Immature natural killer cell (primary cell): ENCODE data around the gene GDNF. TPM values are rescaled to one million over a fixed set of nuclear protein-coding genes. Genes with fewer than 3 reads are reported as not detected.

Experiments
- DNase-seq, 3 donors: peaks; one replicate each; pipeline ENCODE4 v3.0.0; 2022; ENCODE audit warnings: mixed read lengths in 1 of 3
- H3K27ac Mint-ChIP-seq, 6 donors: one replicate each; pipeline ENCODE4 v1.8.0; 2020; ENCODE audit warnings: mixed read lengths in 6 of 6, mild to moderate bottlenecking in 5 of 6, inconsistent platforms in 4 of 6, moderate library complexity in 3 of 6
- H3K27me3 Mint-ChIP-seq, 3 donors: one replicate each; pipeline ENCODE4 v1.8.0; 2020 to 2021; ENCODE audit warnings: low read depth in 3 of 3, mild to moderate bottlenecking in 3 of 3, mixed read lengths in 3 of 3, moderate library complexity in 3 of 3, inconsistent platforms in 1 of 3
- H3K36me3 Mint-ChIP-seq, 3 donors: one replicate each; pipeline ENCODE4 v1.8.0; 2020; ENCODE audit warnings: mixed read lengths in 3 of 3, inconsistent platforms in 2 of 3, mild to moderate bottlenecking in 2 of 3
- H3K4me1 Mint-ChIP-seq, 2 donors: one replicate each; pipeline ENCODE4 v1.8.0; 2020; ENCODE audit warnings: inconsistent platforms in 2 of 2, mild to moderate bottlenecking in 2 of 2, mixed read lengths in 2 of 2, moderate library complexity in 1 of 2
- H3K4me3 Mint-ChIP-seq, 5 donors: one replicate each; pipeline ENCODE4 v1.8.0; 2020; ENCODE audit warnings: mild to moderate bottlenecking in 5 of 5, mixed read lengths in 5 of 5, inconsistent platforms in 3 of 5, moderate library complexity in 3 of 5
- H3K9me3 Mint-ChIP-seq, 6 donors: one replicate each; pipeline ENCODE4 v1.8.0; 2020; ENCODE audit warnings: mild to moderate bottlenecking in 6 of 6, mixed read lengths in 6 of 6, inconsistent platforms in 4 of 6, moderate library complexity in 3 of 6
- polyA plus RNA-seq, 3 donors: library from polyadenylated mRNA; unstranded; fragments of 300-500 nt; fragmentation: Illumina TruSeq; gene quantifications; one replicate each; pipeline ENCODE4 v1.2.3, GENCODE V29; 2021

The GDNF gene
- polyA plus RNA-seq, 3 donors from 2014 or later = not detected

DNA sequence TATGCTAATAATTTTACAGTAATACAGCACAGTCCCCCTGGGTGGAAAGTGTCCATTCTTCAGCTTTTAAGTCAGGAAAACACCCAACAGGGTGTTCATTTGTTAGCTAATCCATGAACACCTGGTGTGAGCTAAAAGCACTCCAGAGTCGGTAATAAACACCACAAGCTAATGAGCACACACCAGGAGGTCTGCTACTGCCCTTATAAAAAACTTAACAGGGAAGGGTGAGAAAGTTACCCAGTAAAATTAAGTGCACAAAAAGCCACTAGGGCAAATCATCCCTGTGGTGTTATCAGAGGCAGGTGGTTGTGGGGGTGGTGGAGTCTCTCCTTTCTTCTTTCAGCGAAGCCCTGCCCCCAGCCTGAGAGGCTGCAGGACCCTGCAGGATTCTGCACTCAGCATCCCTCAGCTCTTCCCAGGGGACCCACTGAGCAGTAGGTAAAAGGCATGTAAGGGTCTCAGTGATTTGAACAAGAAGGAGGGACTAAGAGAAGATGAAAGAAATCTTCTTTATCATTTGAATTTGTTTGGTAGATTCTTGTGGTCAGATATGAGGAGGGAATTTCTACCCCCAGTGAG lies 14.4 kb downstream of the GDNF start:
- DNase-seq = no peak
- Mint-ChIP-seq H3K4me3 (no peak overlapping the region), H3K27me3 (peaks cover 2 to 9% (median 3%) of the 10 kb centered on the region in 3 donors), H3K27ac (no peak overlapping the region), H3K9me3 (no peaks in the 10 kb centered on the region), H3K4me1 (no peaks in the 10 kb centered on the region), H3K36me3 (no peaks in the 10 kb centered on the region)

DNA sequence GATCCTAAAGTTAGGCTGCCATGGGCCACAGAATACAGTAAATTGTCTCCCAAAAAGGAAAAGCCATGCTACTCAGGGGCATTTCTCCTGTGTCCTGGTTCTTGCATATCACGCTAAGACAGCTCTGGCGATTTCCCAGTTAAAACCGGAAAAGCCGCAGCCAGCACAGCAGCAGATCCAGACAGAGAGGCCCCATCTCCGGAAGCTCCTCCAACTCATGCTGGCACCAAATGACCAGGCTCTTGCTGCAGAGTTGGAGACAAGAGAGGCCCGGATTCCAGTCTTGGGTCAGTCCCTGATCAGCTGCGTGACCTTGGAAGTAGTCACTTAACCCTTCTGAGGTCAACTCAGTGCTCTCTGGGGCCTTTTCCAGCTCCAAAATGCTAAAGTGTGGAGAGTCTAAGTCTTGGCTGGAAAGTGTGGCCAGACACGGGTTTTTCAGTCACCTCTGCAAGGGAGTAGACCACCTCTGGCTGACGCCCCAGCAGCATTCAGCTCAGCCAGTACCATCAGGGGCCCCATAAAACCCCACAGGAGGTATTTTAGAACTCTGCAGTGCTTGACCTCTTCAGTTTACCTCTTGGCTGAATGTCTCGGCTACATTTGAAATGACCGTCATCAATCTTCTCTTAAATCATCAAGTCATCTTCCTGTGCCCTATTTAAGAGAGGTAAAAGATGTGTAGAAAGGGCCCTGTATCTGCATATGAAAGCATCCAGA lies 16.2 kb downstream of the GDNF start:
- no peak overlapping the region for H3K4me3 Mint-ChIP-seq
- peaks cover 0 to 8% (median 3%) of the 10 kb centered on the region in 3 donors for H3K27me3 Mint-ChIP-seq
- no peaks in the 10 kb centered on the region for H3K36me3 Mint-ChIP-seq
- H3K27ac Mint-ChIP-seq = no peak overlapping the region
- DNase-seq = no peak
- no peaks in the 10 kb centered on the region for H3K4me1 Mint-ChIP-seq
- H3K9me3 Mint-ChIP-seq = no peaks in the 10 kb centered on the region

DNA sequence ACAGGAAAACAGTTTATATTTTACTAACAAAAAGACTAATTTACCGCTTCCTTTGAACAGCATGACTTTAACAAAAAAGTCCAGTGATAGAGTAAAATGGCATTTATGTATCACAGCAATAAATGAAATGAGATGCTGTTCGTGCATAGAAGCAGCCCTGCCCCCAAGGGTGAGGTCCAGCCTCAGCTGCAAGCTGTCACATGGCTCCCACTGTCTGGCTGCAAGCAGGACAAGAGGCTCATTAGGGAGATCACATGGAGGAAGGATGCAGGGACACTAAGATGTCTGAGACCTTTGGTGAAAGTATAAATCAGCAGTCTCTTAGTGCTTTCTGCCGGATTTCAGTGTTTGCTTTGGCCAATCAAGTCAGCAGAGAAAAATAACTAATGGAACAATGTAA lies 23.0 kb downstream of the GDNF start:
- no peak overlapping the region for H3K27ac Mint-ChIP-seq

DNA sequence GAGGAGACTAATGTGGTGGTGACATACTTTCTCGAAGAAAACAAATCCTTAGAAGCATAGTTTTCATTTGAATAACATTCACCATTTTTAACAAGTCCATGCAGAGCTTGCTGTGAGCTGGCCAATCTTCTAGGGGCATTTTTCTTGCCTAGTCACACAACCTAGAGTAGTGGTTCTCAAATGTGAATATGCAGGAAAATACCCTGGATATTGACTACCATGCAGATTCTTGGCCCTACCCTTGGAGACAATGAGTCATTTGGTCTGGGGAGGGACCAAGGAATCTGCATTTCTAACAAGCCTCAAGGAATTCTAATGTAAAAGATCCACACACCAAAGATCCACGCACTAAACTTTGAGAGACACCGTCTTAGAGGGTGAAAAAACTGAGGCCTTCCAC lies 23.5 kb downstream of the GDNF start:
- Mint-ChIP-seq H3K9me3 (no peaks in the 10 kb centered on the region), H3K4me1 (no peaks in the 10 kb centered on the region), H3K27ac (no peak overlapping the region), H3K4me3 (no peak overlapping the region), H3K27me3 (peaks cover 2 to 3% (median 2%) of the 10 kb centered on the region in 3 donors), H3K36me3 (no peaks in the 10 kb centered on the region)
- DNase-seq = no peak

More for the DNA sequence above, 23.0 kb downstream of the GDNF start:
- Mint-ChIP-seq H3K4me3 (no peak overlapping the region), H3K4me1 (no peaks in the 10 kb centered on the region), H3K27me3 (peaks cover 2 to 3% (median 2%) of the 10 kb centered on the region in 3 donors), H3K36me3 (no peaks in the 10 kb centered on the region), H3K9me3 (no peaks in the 10 kb centered on the region)
- no peak for DNase-seq

DNA sequence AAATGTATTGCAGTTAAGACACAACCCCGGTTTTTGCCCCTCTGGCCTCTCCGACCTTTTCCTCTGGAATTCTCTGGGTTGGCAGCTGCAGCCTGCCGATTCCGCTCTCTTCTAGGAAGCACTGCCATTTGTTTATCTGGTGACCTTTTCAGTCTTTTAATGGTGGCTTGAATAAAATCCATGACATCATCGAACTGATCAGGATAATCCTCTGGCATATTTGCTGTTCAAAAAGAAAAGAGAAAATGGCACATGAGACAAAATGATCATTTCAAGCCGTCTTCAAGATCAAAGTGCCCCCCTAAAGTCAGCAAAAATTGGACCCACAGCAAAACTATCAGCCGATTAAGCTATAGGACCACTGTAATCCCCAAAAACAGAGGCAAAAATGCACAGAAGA lies 23.9 kb downstream of the GDNF start:
- H3K27ac Mint-ChIP-seq = no peak overlapping the region

DNA sequence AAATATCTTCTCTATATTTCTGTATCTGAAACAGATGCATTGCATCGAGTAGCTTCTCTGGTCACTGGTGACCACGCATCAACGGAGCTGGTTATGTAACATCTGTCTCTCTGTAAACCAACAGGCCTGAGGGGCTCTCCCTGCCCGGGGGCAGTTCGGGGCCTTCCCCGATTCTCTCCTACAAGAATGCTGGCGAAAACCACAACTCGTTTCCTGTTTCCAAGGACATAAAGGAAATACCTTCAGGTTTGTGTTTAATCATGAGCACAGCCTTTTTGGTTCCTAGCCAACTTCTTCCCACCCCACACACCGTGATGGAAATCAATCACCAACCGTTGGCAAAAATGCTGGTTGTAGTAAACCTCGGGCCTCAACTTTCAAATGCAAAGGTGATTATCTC lies 25.1 kb downstream of the GDNF start:
- no peaks in the 10 kb centered on the region for H3K9me3 Mint-ChIP-seq
- H3K27ac Mint-ChIP-seq = no peak overlapping the region

More for the DNA sequence above, 23.9 kb downstream of the GDNF start:
- Mint-ChIP-seq H3K4me1 (no peaks in the 10 kb centered on the region), H3K36me3 (no peaks in the 10 kb centered on the region), H3K4me3 (no peak overlapping the region), H3K27me3 (peaks cover 2 to 3% (median 2%) of the 10 kb centered on the region in 3 donors), H3K9me3 (no peaks in the 10 kb centered on the region)
- no peak for DNase-seq

DNA sequence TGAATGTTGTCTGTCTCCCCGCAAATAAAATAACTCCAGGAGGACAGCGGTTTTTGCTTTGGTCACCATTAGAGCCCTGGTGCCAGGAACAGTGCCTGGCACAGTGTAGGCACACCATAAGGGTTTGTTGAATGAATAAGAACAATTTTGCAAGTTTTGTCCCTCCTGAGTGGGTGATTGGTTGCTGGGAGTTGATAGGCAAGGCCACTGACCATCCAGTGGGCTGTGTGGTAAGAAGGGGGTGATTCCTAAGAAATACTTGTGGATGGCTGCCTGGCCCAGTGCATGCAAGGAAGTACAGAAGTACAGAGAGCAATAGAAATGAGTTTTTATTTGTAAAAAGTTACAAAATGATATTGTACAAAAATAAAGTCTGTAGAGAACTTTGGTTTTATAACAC lies 27.5 kb downstream of the GDNF start:
- Mint-ChIP-seq H3K4me1 (no peaks in the 10 kb centered on the region), H3K27ac (no peak overlapping the region), H3K36me3 (no peaks in the 10 kb centered on the region), H3K9me3 (no peaks in the 10 kb centered on the region), H3K27me3 (peaks cover 0 to 4% (median 3%) of the 10 kb centered on the region in 3 donors), H3K4me3 (no peak overlapping the region)
- DNase-seq = no peak

More for the DNA sequence above, 25.1 kb downstream of the GDNF start:
- no peak for DNase-seq
- Mint-ChIP-seq H3K36me3 (no peaks in the 10 kb centered on the region), H3K4me1 (no peaks in the 10 kb centered on the region), H3K27me3 (peaks cover 2 to 4% (median 3%) of the 10 kb centered on the region in 3 donors), H3K4me3 (no peak overlapping the region)

DNA sequence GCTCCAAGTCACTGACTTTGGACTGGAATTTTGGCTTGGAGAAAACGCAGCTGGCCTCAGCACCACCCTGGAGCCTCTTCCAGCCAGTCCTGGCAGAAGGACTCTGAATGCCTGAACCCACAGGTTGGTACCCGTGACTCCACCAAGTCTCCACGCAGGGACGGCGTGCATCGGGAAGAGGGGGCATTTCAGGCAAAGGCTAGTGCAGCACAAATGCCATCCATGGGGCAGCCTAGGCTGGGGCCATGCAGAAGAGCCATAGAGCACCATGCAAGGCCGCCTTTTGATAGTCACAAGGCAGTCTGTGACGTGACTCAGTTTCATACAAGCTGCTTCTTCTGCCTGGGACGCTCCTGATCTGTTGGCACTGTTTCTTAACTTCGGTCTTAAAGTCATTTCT lies 28.0 kb downstream of the GDNF start:
- Mint-ChIP-seq H3K9me3 (no peaks in the 10 kb centered on the region), H3K4me3 (no peak overlapping the region), H3K4me1 (no peaks in the 10 kb centered on the region), H3K27ac (no peak overlapping the region), H3K27me3 (peaks cover 0 to 4% (median 3%) of the 10 kb centered on the region in 3 donors), H3K36me3 (no peaks in the 10 kb centered on the region)
- no peak for DNase-seq

DNA sequence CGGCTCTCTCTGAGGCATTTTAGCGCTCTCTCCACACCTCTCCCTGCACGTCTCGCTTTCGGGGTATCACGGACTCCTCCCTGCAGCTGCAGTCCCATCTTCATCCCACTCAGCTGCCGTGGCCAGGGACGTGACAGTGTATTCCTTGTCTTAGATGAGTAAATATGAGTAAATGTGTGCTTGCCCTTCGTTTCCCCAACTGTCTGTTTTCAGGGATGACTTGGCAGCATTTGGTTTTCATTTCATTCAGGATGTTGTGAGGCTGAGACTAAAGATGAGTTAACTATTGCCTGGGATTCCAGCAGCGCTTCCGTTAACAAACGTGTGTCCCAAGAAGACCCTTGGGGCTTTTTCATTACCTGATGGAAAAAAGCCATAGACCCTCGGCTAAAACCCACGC lies 29.5 kb downstream of the GDNF start:
- Mint-ChIP-seq H3K4me3 (no peak overlapping the region), H3K27me3 (peaks cover 0 to 3% (median 2%) of the 10 kb centered on the region in 3 donors), H3K4me1 (no peaks in the 10 kb centered on the region), H3K36me3 (no peaks in the 10 kb centered on the region), H3K27ac (no peak overlapping the region), H3K9me3 (peaks cover 0 to 2% (median 0%) of the 10 kb centered on the region in 6 donors)
- no peak for DNase-seq

DNA sequence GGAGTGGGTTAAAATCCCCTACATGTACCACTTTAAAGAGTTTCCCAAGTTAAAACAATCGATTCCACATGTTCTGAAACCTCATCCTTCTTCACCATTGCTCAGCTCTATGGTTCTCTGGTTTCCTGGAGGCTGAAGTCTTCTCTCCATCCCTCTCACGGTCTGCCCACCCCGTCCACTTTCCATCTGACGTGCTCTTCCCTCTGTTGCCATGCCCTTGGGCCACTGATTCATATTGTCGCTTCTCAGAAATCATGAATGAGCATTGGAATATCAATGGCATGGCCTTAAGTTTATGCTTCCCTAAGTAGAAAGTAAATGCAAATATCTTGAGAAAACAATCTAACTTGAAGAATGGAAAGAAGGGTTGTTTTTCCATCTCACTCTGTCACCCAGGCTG lies 30.9 kb downstream of the GDNF start:
- H3K4me3 Mint-ChIP-seq = no peak overlapping the region
- H3K4me1 Mint-ChIP-seq = no peaks in the 10 kb centered on the region
- peaks cover 0 to 5% (median 0%) of the 10 kb centered on the region in 6 donors for H3K9me3 Mint-ChIP-seq
- H3K27me3 Mint-ChIP-seq = peaks cover 0 to 2% (median 0%) of the 10 kb centered on the region in 3 donors
- H3K27ac Mint-ChIP-seq = no peak overlapping the region
- DNase-seq = no peak
- H3K36me3 Mint-ChIP-seq = no peaks in the 10 kb centered on the region

DNA sequence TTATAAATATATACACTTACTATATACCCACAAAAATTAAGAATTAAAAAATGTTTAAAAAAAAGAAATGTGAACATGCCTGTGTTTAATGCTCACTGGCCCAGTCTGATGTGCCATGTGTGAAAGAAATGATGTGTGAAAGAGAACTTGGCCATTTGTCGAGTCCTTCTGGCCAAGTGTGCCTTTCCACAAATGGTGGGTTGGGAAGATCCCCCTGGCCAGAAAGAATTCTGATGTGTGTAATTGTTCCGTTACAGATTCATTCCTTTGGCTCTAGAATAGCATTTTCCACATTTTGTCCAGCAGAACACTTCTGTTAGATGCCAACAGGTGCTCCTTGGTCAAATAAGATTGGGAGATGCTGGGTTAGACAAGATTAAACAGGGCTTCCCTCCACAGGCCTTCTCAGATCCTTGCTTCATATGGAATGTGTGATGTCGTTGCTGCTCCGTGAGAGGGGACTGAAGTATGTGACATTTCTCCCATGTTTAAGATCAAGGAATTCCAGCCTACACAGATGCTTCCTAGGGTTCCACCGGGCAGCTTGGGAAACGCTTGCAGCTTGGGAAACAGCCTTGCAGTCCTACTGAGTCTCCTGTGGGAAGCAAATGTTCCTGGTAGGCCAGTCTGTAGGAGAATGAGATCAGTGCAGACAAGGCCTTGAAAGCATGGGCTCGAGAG lies 32.1 kb downstream of the GDNF start:
- H3K4me3 Mint-ChIP-seq = no peak overlapping the region
- H3K4me1 Mint-ChIP-seq = no peaks in the 10 kb centered on the region
- H3K27me3 Mint-ChIP-seq = peaks cover 0 to 2% (median 2%) of the 10 kb centered on the region in 3 donors
- no peak for DNase-seq
- H3K9me3 Mint-ChIP-seq = peaks cover 0 to 5% (median 0%) of the 10 kb centered on the region in 6 donors
- no peak overlapping the region for H3K27ac Mint-ChIP-seq
- H3K36me3 Mint-ChIP-seq = no peaks in the 10 kb centered on the region

DNA sequence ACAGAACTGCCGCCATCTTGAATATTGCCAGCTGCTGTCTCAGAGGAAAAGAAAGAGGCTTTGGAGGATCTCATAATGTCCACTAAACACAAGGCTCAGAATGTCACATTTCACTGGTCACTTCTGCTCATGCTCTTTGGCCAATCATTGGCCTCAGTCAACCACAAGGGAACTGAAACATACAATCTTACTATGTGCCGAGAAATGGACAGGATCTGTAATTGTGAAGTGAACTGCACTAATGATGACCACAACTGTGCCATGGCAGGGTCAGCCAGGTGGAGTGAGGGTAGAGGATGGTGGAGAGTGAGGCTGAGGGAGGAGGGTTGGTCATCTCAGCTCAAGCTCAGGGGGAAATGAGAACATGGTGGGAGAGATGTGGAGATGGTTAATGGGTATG lies 32.8 kb downstream of the GDNF start:
- Mint-ChIP-seq H3K27ac (no peak overlapping the region), H3K4me1 (no peaks in the 10 kb centered on the region), H3K36me3 (no peaks in the 10 kb centered on the region), H3K27me3 (peaks cover 1 to 6% (median 2%) of the 10 kb centered on the region in 3 donors), H3K9me3 (peaks cover 0 to 5% (median 0%) of the 10 kb centered on the region in 6 donors), H3K4me3 (no peak overlapping the region)
- no peak for DNase-seq

DNA sequence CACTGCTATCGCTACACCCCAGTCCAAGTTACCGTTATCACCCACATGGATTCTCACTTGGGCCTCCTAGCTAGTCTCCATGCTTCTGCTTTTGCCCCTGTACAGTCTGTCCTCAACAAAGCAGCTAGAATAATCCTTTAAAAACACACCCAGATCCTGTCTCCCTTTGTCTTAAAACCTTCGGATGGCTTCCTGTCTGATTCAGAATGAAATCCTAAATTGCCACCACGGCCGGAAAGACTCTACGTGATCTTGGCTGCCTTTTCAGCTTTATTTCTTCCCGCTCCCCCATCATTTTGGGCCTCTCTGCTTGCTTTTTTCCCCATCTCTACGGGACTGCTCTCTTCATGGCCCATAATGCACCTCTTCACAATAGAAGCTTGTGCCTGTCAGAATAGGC lies 33.4 kb downstream of the GDNF start:
- no peaks in the 10 kb centered on the region for H3K4me1 Mint-ChIP-seq
- no peak overlapping the region for H3K4me3 Mint-ChIP-seq
- H3K9me3 Mint-ChIP-seq = peaks cover 0 to 5% (median 0%) of the 10 kb centered on the region in 6 donors

DNA sequence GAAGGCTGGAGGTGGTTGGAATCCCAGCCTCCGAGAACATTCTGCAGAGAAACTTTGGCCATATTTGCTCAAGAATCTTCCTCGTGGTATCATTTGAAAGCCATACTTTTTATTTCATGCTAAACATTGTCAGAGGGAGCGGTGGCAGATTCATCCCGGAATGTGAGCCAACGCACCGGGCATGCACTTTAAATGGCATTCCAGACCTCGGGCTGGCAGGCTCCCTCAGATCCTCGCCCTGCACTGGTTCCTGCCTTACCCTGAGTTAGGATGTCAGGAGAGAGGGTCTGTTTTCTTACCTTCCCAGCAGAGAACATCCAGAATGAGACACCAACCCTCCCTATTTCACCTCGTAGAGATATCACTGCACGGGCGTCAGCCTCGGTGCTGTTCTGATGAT lies 33.8 kb downstream of the GDNF start:
- H3K36me3 Mint-ChIP-seq = no peaks in the 10 kb centered on the region
- no peak for DNase-seq
- H3K9me3 Mint-ChIP-seq = peaks cover 0 to 5% (median 0%) of the 10 kb centered on the region in 6 donors
- no peaks in the 10 kb centered on the region for H3K4me1 Mint-ChIP-seq
- H3K27me3 Mint-ChIP-seq = peaks cover 1 to 6% (median 2%) of the 10 kb centered on the region in 3 donors
- H3K4me3 Mint-ChIP-seq = no peak overlapping the region
- no peak overlapping the region for H3K27ac Mint-ChIP-seq

More for the DNA sequence above, 33.4 kb downstream of the GDNF start:
- H3K27me3 Mint-ChIP-seq = peaks cover 1 to 6% (median 2%) of the 10 kb centered on the region in 3 donors
- no peak for DNase-seq
- H3K27ac Mint-ChIP-seq = no peak overlapping the region
- no peaks in the 10 kb centered on the region for H3K36me3 Mint-ChIP-seq
